H9 (cell line): Measurements from ENCODE around the gene RSAD2. TPM values are rescaled to one million over a fixed set of nuclear protein-coding genes. Genes with fewer than 3 reads are reported as not detected.

Experiments used
- DNase-seq: peaks from one replicate; pipeline ENCODE4 v3.0.0-alpha.2; 2017
- H2AFZ ChIP-seq: one replicate; pipeline ENCODE4 v1.6.1; 2013; ENCODE audit warnings: mild to moderate bottlenecking, low read length, control low read depth, moderate library complexity
- H2AK5ac ChIP-seq: 2 replicates; pipeline ENCODE4 v1.6.1; 2013; ENCODE audit warnings: low read length, control low read depth, mixed read lengths; ENCODE audit not compliant: insufficient read length
- H2BK120ac ChIP-seq: one replicate; pipeline ENCODE4 v1.6.1; 2013; ENCODE audit warnings: low read depth, mild to moderate bottlenecking, low read length, control low read depth, inconsistent platforms; ENCODE audit not compliant: poor library complexity, severe bottlenecking
- H2BK12ac ChIP-seq: 2 replicates; pipeline ENCODE4 v1.6.1; 2013; ENCODE audit warnings: low read length, control low read depth, mixed read lengths, low read depth; ENCODE audit not compliant: insufficient read length
- H2BK15ac ChIP-seq: 2 replicates; pipeline ENCODE4 v1.6.1; 2013; ENCODE audit warnings: low read depth, low read length, control low read depth
- H2BK20ac ChIP-seq: one replicate; pipeline ENCODE4 v1.6.1; 2013; ENCODE audit warnings: low read depth, mild to moderate bottlenecking, low read length, control low read depth, inconsistent platforms; ENCODE audit not compliant: poor library complexity, severe bottlenecking
- H2BK5ac ChIP-seq: 2 replicates; pipeline ENCODE4 v1.6.1; 2013; ENCODE audit warnings: low read length, control low read depth, mixed read lengths; ENCODE audit not compliant: insufficient read length
- H3K14ac ChIP-seq: 2 replicates; pipeline ENCODE4 v1.6.1; 2013; ENCODE audit warnings: low read length, control low read depth; ENCODE audit not compliant: insufficient read depth
- H3K18ac ChIP-seq: 2 replicates; pipeline ENCODE4 v1.6.1; 2013; ENCODE audit warnings: low read depth, mild to moderate bottlenecking, mixed read lengths, low read length, control low read depth; ENCODE audit not compliant: insufficient read length
- H3K23ac ChIP-seq: 2 replicates; pipeline ENCODE4 v1.6.1; 2013; ENCODE audit warnings: low read length, control low read depth, mixed read lengths, low read depth; ENCODE audit not compliant: insufficient read length
- H3K23me2 ChIP-seq: 2 replicates; pipeline ENCODE4 v1.6.1; 2013; ENCODE audit warnings: low read depth, mild to moderate bottlenecking, mixed read lengths, low read length, control low read depth; ENCODE audit not compliant: insufficient read length, poor library complexity, severe bottlenecking
- H3K27ac ChIP-seq: 2 replicates; pipeline ENCODE4 v1.5.1; 2013; ENCODE audit warnings: low read length, control low read depth, mixed read lengths, low read depth; ENCODE audit not compliant: insufficient read length
- H3K27me3 ChIP-seq: 2 replicates; pipeline ENCODE4 v1.6.1; 2013; ENCODE audit warnings: low read length, control low read depth, inconsistent platforms; ENCODE audit not compliant: insufficient read depth
- H3K4ac ChIP-seq: 2 replicates; pipeline ENCODE4 v1.6.1; 2013; ENCODE audit warnings: low read depth, mild to moderate bottlenecking, control low read depth, inconsistent platforms, low read length, moderate library complexity
- H3K4me1 ChIP-seq: 2 replicates; pipeline ENCODE4 v1.6.1; 2013; ENCODE audit warnings: low read length, control low read depth, inconsistent platforms; ENCODE audit not compliant: insufficient read depth
- H3K4me2 ChIP-seq: 2 replicates; pipeline ENCODE4 v1.6.1; 2013; ENCODE audit warnings: low read length, control low read depth, mixed read lengths; ENCODE audit not compliant: insufficient read length, insufficient read depth
- H3K56ac ChIP-seq: 2 replicates; pipeline ENCODE4 v1.6.1; 2013; ENCODE audit warnings: low read depth, mild to moderate bottlenecking, mixed read lengths, low read length, control low read depth; ENCODE audit not compliant: insufficient read length
- H3K79me1 ChIP-seq: 2 replicates; pipeline ENCODE4 v1.6.1; 2013; ENCODE audit warnings: low read depth, mild to moderate bottlenecking, moderate library complexity, low read length, control low read depth, inconsistent platforms; ENCODE audit not compliant: insufficient read depth, poor library complexity, severe bottlenecking
- H3K79me2 ChIP-seq: 2 replicates; pipeline ENCODE4 v1.6.1; 2013; ENCODE audit warnings: low read length, control low read depth, inconsistent platforms; ENCODE audit not compliant: insufficient read depth
- H3K9ac ChIP-seq: 2 replicates; pipeline ENCODE4 v1.6.1; 2013; ENCODE audit warnings: low read length, control low read depth, mixed read lengths; ENCODE audit not compliant: insufficient read length; ENCODE audit errors: extremely low read depth
- H3K9me3 ChIP-seq: one replicate; pipeline ENCODE4 v1.6.1; 2013; ENCODE audit warnings: low read depth, low read length, inconsistent platforms; ENCODE audit not compliant: control insufficient read depth
- H3T11ph ChIP-seq: one replicate; pipeline ENCODE4 v1.6.1; 2013; ENCODE audit warnings: mild to moderate bottlenecking, low read length, control low read depth, inconsistent platforms
- H4K20me1 ChIP-seq: one replicate; pipeline ENCODE4 v1.6.1; 2013; ENCODE audit not compliant: control insufficient read depth, insufficient read length, insufficient read depth
- H4K5ac ChIP-seq: 2 replicates; pipeline ENCODE4 v1.6.1; 2013; ENCODE audit warnings: low read depth, mild to moderate bottlenecking, mixed read lengths, low read length, control low read depth; ENCODE audit not compliant: insufficient read length
- H4K8ac ChIP-seq: replicated peaks from 2 replicates; pipeline ENCODE4 v1.6.1; 2013; ENCODE audit warnings: low read length, control low read depth, mixed read lengths, low read depth; ENCODE audit not compliant: insufficient read length
- H4K91ac ChIP-seq: 2 replicates; pipeline ENCODE4 v1.6.1; 2013; ENCODE audit warnings: low read depth, mild to moderate bottlenecking, moderate library complexity, mixed read lengths, low read length, control low read depth; ENCODE audit not compliant: insufficient read length
- H3K27ac Mint-ChIP-seq, 3 experiments: 2 replicates in 2 of 3; 3 replicates in 1 of 3; pipeline ENCODE4 v1.8.0; 2020 to 2021; ENCODE audit warnings: mixed read lengths in 3 of 3, mild to moderate bottlenecking in 1 of 3, moderate library complexity in 1 of 3
- H3K27me3 Mint-ChIP-seq: 2 replicates; pipeline ENCODE4 v1.8.0; 2021; ENCODE audit warnings: low read depth, mild to moderate bottlenecking, moderate library complexity, mixed read lengths
- H3K36me3 Mint-ChIP-seq, 3 experiments: 2 replicates in 2 of 3; 3 replicates in 1 of 3; pipeline ENCODE4 v1.8.0; 2020 to 2021; ENCODE audit warnings: low read depth in 3 of 3, mixed read lengths in 3 of 3; ENCODE audit not compliant: insufficient read depth in 1 of 3
- H3K4me1 Mint-ChIP-seq, 2 experiments: 2 replicates each; pipeline ENCODE4 v1.8.0; 2020; ENCODE audit warnings: mixed read lengths in 2 of 2
- H3K4me3 Mint-ChIP-seq, 2 experiments: 2 replicates in 1 of 2; 3 replicates in 1 of 2; pipeline ENCODE4 v1.8.0; 2020 to 2021; ENCODE audit warnings: mild to moderate bottlenecking in 2 of 2, mixed read lengths in 2 of 2, moderate library complexity in 1 of 2
- H3K9me3 Mint-ChIP-seq, 2 experiments: 2 replicates in 1 of 2; 3 replicates in 1 of 2; pipeline ENCODE4 v1.8.0; 2020; ENCODE audit warnings: mild to moderate bottlenecking in 2 of 2, mixed read lengths in 2 of 2, moderate library complexity in 1 of 2
- WGBS: extraction: QIAGEN DNeasy Blood & Tissue Kit; methylation state at CpG from one replicate; pipeline ENCODE4 v1.1.7; 2013; ENCODE audit warnings: missing lambda C conversion rate, low lambda C conversion rate, mixed read lengths; ENCODE audit not compliant: insufficient read length; ENCODE audit errors: extremely low coverage; 5-methylcytosine and 5-hydroxymethylcytosine counted together
- total RNA-seq: library from RNA; stranded (reverse); gene quantifications from 2 replicates; pipeline ENCODE4 v1.2.1, GENCODE V29; 2021
- TF ChIP-seq, protein P1 (sequence below): fragments of 200-600 bp; sonication (generic); conservative IDR thresholded peaks from 3 replicates; pipeline ENCODE4 v1.8.0; 2021; ENCODE audit warnings: antibody characterized with exemption, mild to moderate bottlenecking

Gene RSAD2
- total RNA-seq, 1 experiment from 2014 or later = not detected

GRCh38 chr2:6934345-6934744 lies 56.8 kb downstream of the RSAD2 start:
- Mint-ChIP-seq H3K4me3 (no peak overlapping the region), H3K36me3 (no peaks in the 10 kb centered on the region; a peak in 2 of 7 replicates), H3K27ac (no peak overlapping the region), H3K9me3 (peaks cover 0 to 5% of the 10 kb centered on the region in 2 experiments; a peak in 2 of 5 replicates), H3K4me1 (peaks cover 36 to 40% of the 10 kb centered on the region in 2 experiments), H3K27me3 (no peaks in the 10 kb centered on the region)
- Histone ChIP-seq H3K18ac (no peak overlapping the region), H3K4ac (no peak overlapping the region), H4K91ac (no peak overlapping the region), H4K20me1 (no peaks in the 10 kb centered on the region), H3K79me2 (no peaks in the 10 kb centered on the region), H4K8ac (no peak overlapping the region), H3T11ph (no peak overlapping the region), H2BK12ac (no peak overlapping the region), H3K79me1 (peaks cover 7% of the 10 kb centered on the region), H2AK5ac (no peak overlapping the region), H2BK5ac (no peak overlapping the region), H3K56ac (no peak overlapping the region), H3K14ac (no peak overlapping the region), H2BK120ac (no peak overlapping the region), H3K27me3 (no peaks in the 10 kb centered on the region), H2BK15ac (no peak overlapping the region), H3K27ac (no peak overlapping the region), H3K4me1 (no peaks in the 10 kb centered on the region), H3K23ac (no peak overlapping the region), H4K5ac (no peak overlapping the region), H3K9ac (no peak overlapping the region), H3K4me2 (no peak overlapping the region), H3K9me3 (no peaks in the 10 kb centered on the region), H2AFZ (no peak overlapping the region), H2BK20ac (no peak overlapping the region), H3K23me2 (no peaks in the 10 kb centered on the region)
- WGBS = no CpG with 5 or more reads among the region's 1 CpG
- DNase-seq = no peak
- TF ChIP-seq, protein P1, sequence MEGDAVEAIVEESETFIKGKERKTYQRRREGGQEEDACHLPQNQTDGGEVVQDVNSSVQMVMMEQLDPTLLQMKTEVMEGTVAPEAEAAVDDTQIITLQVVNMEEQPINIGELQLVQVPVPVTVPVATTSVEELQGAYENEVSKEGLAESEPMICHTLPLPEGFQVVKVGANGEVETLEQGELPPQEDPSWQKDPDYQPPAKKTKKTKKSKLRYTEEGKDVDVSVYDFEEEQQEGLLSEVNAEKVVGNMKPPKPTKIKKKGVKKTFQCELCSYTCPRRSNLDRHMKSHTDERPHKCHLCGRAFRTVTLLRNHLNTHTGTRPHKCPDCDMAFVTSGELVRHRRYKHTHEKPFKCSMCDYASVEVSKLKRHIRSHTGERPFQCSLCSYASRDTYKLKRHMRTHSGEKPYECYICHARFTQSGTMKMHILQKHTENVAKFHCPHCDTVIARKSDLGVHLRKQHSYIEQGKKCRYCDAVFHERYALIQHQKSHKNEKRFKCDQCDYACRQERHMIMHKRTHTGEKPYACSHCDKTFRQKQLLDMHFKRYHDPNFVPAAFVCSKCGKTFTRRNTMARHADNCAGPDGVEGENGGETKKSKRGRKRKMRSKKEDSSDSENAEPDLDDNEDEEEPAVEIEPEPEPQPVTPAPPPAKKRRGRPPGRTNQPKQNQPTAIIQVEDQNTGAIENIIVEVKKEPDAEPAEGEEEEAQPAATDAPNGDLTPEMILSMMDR = no peak
